Suppressor macrophage (primary cell): Measurements from ENCODE around the gene VPS36.
"Not testable (repeated sequence)": the region's sequence is repeated elsewhere in the genome, so short reads cannot be mapped to it uniquely, and the experiment has no call there.

Source experiments
- DNase-seq, 4 experiments: peaks; one replicate each; pipeline ENCODE4 v3.0.0-alpha.2; 2020 to 2022

Gene VPS36

GRCh38 chr13:52377898-52378297 is 72.5 kb downstream of the VPS36 start:
- DNase-seq, result no peak

- DNase-seq, result no peak
These were observed 75.5 kb downstream of the VPS36 start for GRCh38 chr13:52374873-52375411.

- no peak for DNase-seq
These were observed 76.0 kb downstream of the VPS36 start for GRCh38 chr13:52374389-52374788.

- DNase-seq, result not testable (repeated sequence)
These were observed 77.2 kb downstream of the VPS36 start for GRCh38 chr13:52373277-52373676.

- no peak for DNase-seq
These were observed 78.6 kb downstream of the VPS36 start for GRCh38 chr13:52371736-52372247.

- DNase-seq, result no peak
These were observed 84.1 kb downstream of the VPS36 start for GRCh38 chr13:52366291-52366690.
